Ovary (tissue), 10 donors: Measurements from ENCODE around the gene MRPL10. TPM values are rescaled to one million over a fixed set of nuclear protein-coding genes. Genes with fewer than 3 reads are reported as not detected.
A peak's percentile ranks its signal among the peaks of the same experiment; 100 is the strongest.

Experiments used
- DNase-seq, 5 donors: peaks; one replicate each; pipeline ENCODE4 v3.0.0-alpha.2; 2019 to 2020
- H3K27ac ChIP-seq, 2 donors: fragments of 200-600 bp; one replicate each; pipeline versions ENCODE4 v1.5.1 to v1.8.0; 2019 to 2022
- H3K27me3 ChIP-seq: fragments of 200-600 bp; one replicate; pipeline ENCODE4 v1.8.0; 2022
- H3K36me3 ChIP-seq: fragments of 200-600 bp; sonication (generic); one replicate; pipeline ENCODE4 v1.5.1; 2019
- H3K4me1 ChIP-seq: one replicate; pipeline ENCODE4 v1.8.1; 2013; ENCODE audit warnings: mild to moderate bottlenecking, moderate library complexity; ENCODE audit not compliant: insufficient read depth
- H3K4me3 ChIP-seq: fragments of 200-600 bp; sonication (generic); one replicate; pipeline ENCODE4 v1.5.1; 2017
- H3K9me3 ChIP-seq, 2 donors: fragments of 200-600 bp in 1 of 2; sonication (generic) in 1 of 2; one replicate each; pipeline versions ENCODE4 v1.5.1 to v1.8.1; 2013 to 2019; ENCODE audit warnings: mild to moderate bottlenecking in 1 of 2, moderate library complexity in 1 of 2
- EP300 ChIP-seq: sonication (generic); formaldehyde crosslinking; IDR thresholded peaks from one replicate; pipeline ENCODE4 v1.6.1; 2017; ENCODE audit warnings: antibody characterized with exemption
- POLR2A ChIP-seq: fragments of 450-650 bp; IDR thresholded peaks from one replicate; pipeline ENCODE4 v1.6.1; 2017; ENCODE audit warnings: antibody characterized with exemption, mild to moderate bottlenecking, moderate library complexity
- WGBS, 3 donors: extraction: QIAGEN DNeasy Blood & Tissue Kit in 1 of 3; methylation state at CpG; one replicate each; pipeline versions ENCODE4 v1.1.5 to v1.1.7; 2013 to 2017; 5-methylcytosine and 5-hydroxymethylcytosine counted together
- intact Hi-C, 4 donors: fragments of 100-400 bp; cut with DNase I; formaldehyde crosslinking; loops; one replicate each; pipeline versions ENCODE4 v1.11.0 to v1.15.1; 2022 to 2023
- long read RNA-seq, 3 donors: library from polyadenylated mRNA in 2 of 3; unstranded in 2 of 3; transcript quantifications; one replicate each; pipeline ENCODE4 v2.0.0 and lab custom pipeline, GENCODE V29; 2021 to 2026
- polyA plus RNA-seq, 2 donors: library from polyadenylated mRNA; stranded (reverse); fragments of 200-250 nt in 1 of 2; fragments of 350-450 nt in 1 of 2; fragmentation: Illumina TruSeq in 1 of 2; extraction: RNeasy Lipid Tissue Mini Kit (QIAGEN cat#74804) in 1 of 2; gene quantifications; one replicate each; pipeline ENCODE4 v1.2.3, GENCODE V29; 2013 to 2014
- total RNA-seq, 7 donors: library from RNA; depleted of rRNA in 2 of 7; stranded (reverse); fragments of >200 nt in 2 of 7; fragmentation: NEBNext Ultra II Directional in 3 of 7; extraction: Animal tissue kit (Norgen Biotek cat#: 25700) in 3 of 7; gene quantifications; one replicate each; pipeline versions ENCODE4 v1.1.0 to v1.2.4, GENCODE V29; 2016 to 2023
- TF ChIP-seq, protein P1 (sequence below), 3 donors: fragments of 450-650 bp in 2 of 3; fragments of 200-600 bp in 1 of 3; IDR thresholded peaks; one replicate each; pipeline versions ENCODE4 v1.5.1 to v1.8.0; 2016 to 2022; ENCODE audit warnings: antibody characterized with exemption in 3 of 3, mild to moderate bottlenecking in 1 of 3
- donor health status: DM: no; HTN: no; CAD: no; lungs with moderate emphysema.
- donor health status: DM: no; HTN: no; CAD: no.
- donor health status: Bipolar disorder and iron deficiency.
- donor health status: DM: yes; HTN: yes; CAD: no.
- donor health status: DM: no; HTN: no; CAD: no.
- donor health status: DM: yes; HTN: yes; CAD: no.

MRPL10 gene
- total RNA-seq: 10 to 100 TPM; 30.4 to 59.5 (median 48.4) TPM
- polyA plus RNA-seq: 10 to 100 TPM; 55.9 to 64.4 TPM
- long read RNA-seq, donor 1, transcript MRPL10-203 (6 exons, 1,622 nt): minor isoform, 5 of 293 reads
- long read RNA-seq, donor 1, transcript MRPL10-202 (5 exons, 1,725 nt): major isoform, 154 of 293 reads
- long read RNA-seq, donor 1, partial matches to known transcripts: 130 of 293 reads
- long read RNA-seq, donor 1, other reads (novel, unspliced or antisense): 1 of 293 reads
- long read RNA-seq, donor 2, transcript MRPL10-202 (5 exons, 1,725 nt): major isoform, 30 of 37 reads
- long read RNA-seq, donor 2, partial matches to known transcripts: 5 of 37 reads
- long read RNA-seq, donor 2, other reads (novel, unspliced or antisense): 0 of 37 reads
- long read RNA-seq, donor 3, transcript MRPL10-202 (5 exons, 1,725 nt): major isoform, 62 of 94 reads
- long read RNA-seq, donor 3, partial matches to known transcripts: 31 of 94 reads
- long read RNA-seq, donor 3, other reads (novel, unspliced or antisense): 1 of 94 reads

DNA sequence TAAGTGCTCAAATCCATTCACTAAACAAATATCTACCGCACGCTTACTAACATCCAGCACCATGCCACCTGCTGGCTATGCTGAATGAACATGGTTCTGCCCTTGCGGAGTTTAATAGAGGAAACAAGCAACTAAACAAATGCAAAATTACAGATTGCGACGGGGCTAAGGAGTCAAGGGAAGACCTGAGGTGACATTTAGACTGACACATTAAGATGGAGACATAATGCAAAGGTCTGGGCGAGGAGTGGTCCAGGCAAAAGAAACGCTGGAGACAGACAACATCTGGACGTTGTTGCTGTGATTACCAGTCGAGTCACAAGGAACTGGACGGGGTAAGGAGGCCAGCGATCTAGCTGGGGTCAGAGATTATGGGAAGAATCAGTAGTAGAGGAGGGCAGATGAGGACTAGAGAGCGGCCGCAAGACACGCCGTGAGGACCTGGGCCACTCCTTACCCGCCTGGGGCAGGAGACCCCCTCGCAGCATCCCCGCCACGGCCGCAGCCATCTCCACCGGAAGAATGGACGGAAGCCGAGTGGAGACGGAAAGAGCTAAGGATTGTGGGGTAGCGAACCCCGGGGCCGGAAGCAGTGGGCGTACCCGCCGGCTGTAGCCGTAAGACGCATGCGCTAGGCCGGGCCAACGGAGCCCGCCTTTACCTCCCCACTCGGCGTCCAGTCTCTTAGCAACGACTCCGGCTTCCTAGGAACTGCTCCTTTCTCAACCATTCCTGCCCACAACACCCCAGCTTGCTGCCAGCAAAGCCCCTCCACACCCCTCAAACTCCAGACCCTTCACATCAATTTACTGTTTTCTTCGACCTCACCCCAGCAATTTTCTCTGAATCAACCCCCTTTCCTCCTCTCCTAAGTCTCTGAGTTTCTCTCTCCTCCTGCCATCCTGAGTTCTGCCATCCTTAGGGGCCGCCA, at the start of gene MRPL10, which contains the start of gene LRRC46:
Gene MRPL10, minus strand, starts transcription at position 539 of the 931 bp plus-strand sequence. Its CDS starts 30 bp downstream, at position 509.
Gene LRRC46, plus strand, starts transcription at position 668 of the 931 bp plus-strand sequence. CDS start 320 bp downstream, outside the sequence.
- intact Hi-C loops: no loop called here
- H3K27me3 ChIP-seq: no peaks in the 10 kb centered on the region
- peak within 1 kb of the TSS; percentile 52 for H3K4me3 ChIP-seq
- peak; percentile 94 to 97 (median 95) for DNase-seq
- no peaks in the 10 kb centered on the region for H3K9me3 ChIP-seq
- peaks cover 4% of the 10 kb centered on the region for H3K4me1 ChIP-seq
- no peaks in the 10 kb centered on the region for H3K36me3 ChIP-seq
- H3K27ac ChIP-seq: no peak within 1 kb of the TSS
- TF ChIP-seq EP300: no peak
- TF ChIP-seq, protein P1, sequence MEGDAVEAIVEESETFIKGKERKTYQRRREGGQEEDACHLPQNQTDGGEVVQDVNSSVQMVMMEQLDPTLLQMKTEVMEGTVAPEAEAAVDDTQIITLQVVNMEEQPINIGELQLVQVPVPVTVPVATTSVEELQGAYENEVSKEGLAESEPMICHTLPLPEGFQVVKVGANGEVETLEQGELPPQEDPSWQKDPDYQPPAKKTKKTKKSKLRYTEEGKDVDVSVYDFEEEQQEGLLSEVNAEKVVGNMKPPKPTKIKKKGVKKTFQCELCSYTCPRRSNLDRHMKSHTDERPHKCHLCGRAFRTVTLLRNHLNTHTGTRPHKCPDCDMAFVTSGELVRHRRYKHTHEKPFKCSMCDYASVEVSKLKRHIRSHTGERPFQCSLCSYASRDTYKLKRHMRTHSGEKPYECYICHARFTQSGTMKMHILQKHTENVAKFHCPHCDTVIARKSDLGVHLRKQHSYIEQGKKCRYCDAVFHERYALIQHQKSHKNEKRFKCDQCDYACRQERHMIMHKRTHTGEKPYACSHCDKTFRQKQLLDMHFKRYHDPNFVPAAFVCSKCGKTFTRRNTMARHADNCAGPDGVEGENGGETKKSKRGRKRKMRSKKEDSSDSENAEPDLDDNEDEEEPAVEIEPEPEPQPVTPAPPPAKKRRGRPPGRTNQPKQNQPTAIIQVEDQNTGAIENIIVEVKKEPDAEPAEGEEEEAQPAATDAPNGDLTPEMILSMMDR (IDR thresholded peaks at IDR 0.05): no peak
- peak; percentile 88 for TF ChIP-seq POLR2A
- WGBS, 3 donors: 0% methylated on average over 42 of the region's 42 CpGs

DNA sequence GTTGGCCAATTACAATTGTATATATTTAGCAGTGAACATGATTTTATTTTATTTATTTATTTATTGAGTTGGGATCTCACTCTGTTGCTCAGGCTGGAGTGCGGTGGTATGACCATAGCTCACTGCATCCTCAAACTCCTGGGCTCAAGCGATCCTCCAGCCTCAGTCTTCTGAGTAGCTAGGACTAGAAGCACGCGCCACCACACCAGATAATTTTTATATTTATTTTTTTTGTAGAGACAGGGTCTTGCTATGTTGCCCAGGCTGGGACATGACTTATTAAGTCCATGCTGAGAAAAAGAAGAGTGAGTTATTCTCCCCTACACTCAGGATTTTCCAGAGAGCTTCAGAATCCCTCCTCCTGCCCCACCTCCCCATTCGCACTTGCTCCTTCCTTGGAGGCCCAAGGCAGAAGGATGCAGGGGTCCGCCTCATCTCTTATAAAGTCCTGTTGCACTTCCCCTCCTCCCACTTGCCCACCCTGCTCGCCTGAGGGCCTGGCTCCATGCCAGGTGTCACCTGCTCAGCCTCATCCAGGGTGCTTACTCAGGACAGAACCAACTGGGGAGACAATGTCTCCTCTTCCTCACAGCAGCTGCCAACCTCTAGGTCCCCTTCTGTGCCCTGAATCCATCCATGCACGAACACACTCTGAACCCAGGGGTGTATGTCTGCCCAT, 48.6 kb upstream of the MRPL10 start:
- Histone ChIP-seq H3K4me3 (no peak overlapping the region), H3K36me3 (no peaks in the 10 kb centered on the region), H3K4me1 (no peaks in the 10 kb centered on the region), H3K9me3 (no peaks in the 10 kb centered on the region), H3K27ac (no peak overlapping the region), H3K27me3 (no peaks in the 10 kb centered on the region)
- no peak for TF ChIP-seq EP300
- TF ChIP-seq POLR2A: no peak
- TF ChIP-seq, protein P1 (IDR thresholded peaks at IDR 0.05): no peak
- intact Hi-C loops: loop anchor here in 1 of 4 donors (5.0 kb wide), 1 partner anchor 33 kb away; no protein-coding TSS in a partner anchor
- no peak for DNase-seq
- 80 to 85% (median 83%) methylated on average over 8 of the region's 8 CpGs for WGBS, 3 donors

DNA sequence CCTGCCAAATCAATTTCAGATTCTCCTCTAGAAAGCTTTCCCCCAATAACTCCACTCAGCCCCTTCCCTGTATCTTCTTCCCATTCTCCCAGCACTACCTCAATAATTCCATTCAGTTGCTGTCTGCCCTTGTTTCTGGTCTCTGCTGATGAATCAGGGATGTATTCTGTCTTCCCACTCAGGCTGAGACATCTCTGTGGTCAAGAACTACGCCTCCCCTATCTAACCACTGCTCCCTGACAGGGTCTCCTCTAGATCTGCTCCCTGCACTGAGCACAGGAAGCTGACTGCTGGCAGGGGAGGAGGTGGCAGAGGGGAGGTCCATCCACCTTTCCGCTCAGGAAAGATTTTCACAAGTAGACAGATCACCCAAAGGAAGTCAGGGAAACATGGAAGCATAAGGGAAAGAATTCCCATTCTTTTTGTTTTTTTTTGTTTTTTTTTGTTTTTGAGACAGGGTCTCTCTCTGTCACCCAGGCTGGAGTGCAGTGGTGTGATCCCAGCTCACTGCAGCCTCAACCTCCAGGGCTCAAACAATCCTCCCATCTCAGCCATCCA, 47.8 kb upstream of the MRPL10 start:
- Histone ChIP-seq H3K9me3 (no peaks in the 10 kb centered on the region), H3K4me1 (no peaks in the 10 kb centered on the region), H3K4me3 (no peak overlapping the region), H3K36me3 (no peaks in the 10 kb centered on the region), H3K27ac (no peak overlapping the region), H3K27me3 (no peaks in the 10 kb centered on the region)
- intact Hi-C loops: no loop called here
- TF ChIP-seq, protein P1 (IDR thresholded peaks at IDR 0.05): no peak
- no peak for TF ChIP-seq POLR2A
- TF ChIP-seq EP300: no peak
- no peak for DNase-seq
- WGBS, 3 donors: 52 to 70% (median 59%) methylated on average over 2 of the region's 2 CpGs
